ENCODE results near the gene RXRB.
"Not testable (repeated sequence)": the region's sequence is repeated elsewhere in the genome, so short reads cannot be mapped to it uniquely, and the experiment has no call there.

Gene RXRB

GRCh38 chr6:33160728-33161344 is 39.6 kb downstream of the RXRB start:
- DNase-seq: no peak

DNA sequence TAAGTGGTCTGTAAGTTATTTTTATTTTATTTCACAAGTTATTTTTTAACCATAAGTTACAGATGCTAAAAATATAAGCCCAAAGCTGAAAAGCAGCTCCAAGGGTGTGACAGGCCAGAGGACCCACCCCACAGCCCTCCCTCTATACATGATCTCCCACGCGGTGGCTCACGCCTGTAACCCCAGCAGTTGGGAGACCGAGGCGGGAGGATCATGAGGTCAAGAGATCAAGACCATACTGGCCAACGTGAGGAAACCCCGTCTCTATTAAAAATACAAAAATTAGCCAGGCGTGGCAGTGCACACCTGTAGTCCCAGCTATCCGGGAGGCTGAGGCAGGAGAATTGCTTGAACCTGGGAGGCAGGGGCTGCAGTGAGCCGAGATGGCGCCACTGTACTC is 40.4 kb downstream of the RXRB start:
- no peak for DNase-seq

- no peak for DNase-seq
These were observed 43.5 kb downstream of the RXRB start for GRCh38 chr6:33156964-33157363.

GRCh38 chr6:33156561-33156960 is 43.9 kb downstream of the RXRB start:
- no peak for DNase-seq

DNA sequence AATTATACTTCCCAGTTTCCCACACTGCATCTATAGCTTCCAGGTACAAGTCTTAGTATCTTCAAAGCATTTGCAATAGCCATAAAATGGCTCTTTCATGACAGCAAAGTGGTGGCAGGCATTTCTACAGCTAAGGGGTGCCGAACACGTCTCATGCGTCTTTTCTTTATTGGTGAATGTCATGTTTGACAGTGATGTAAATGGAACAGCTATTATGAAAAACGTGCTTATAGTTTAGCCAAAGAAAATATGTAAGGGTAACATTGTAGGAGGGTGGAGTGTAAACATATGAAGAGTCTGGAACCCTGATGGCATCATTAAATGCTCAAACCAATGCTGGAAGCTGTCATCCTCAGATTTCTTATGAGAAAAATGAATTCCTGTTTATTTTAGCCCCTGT is 46.1 kb downstream of the RXRB start:
- DNase-seq: no peak

- no peak for DNase-seq
These were observed 49.4 kb downstream of the RXRB start for GRCh38 chr6:33151050-33151449.

DNA sequence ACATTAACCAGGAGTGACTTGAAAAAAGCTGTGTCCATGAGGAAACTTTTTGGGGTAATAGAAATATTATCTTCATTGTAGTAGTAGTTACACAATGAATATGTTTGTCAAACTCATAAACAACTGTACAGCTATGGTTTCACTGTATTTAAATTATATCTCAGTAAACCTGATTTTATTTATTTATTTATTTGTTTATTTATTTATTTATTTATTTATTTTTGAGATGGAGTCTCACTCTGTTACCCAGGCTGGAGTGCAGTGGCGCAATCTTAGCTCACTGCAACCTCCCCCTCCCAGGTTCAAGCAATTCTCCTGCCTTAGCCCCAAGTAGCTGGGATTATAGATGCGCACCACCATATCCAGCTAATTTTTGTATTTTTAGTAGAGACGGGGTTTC is 49.9 kb downstream of the RXRB start:
- not testable (repeated sequence) for DNase-seq

GRCh38 chr6:33147807-33148666 is 52.4 kb downstream of the RXRB start:
- peak; percentile 33 for DNase-seq

GRCh38 chr6:33144373-33144772 is 56.1 kb downstream of the RXRB start:
- no peak for DNase-seq

Data from NCI-H510A treated with DMSO at 0.1 percent for 48 hours (cell line).